GM12872 (cell line): ENCODE results near the gene BTBD17.
A peak's percentile ranks its signal among the peaks of the same experiment; 100 is the strongest.

Experiments
- TF ChIP-seq, protein P1 (sequence below): IDR thresholded peaks from 3 replicates; pipeline ENCODE4 v1.5.1; 2011; ENCODE audit warnings: low read depth, mild to moderate bottlenecking, low read length, moderate library complexity; ENCODE audit not compliant: insufficient read depth

Gene BTBD17

GRCh38 chr17:74385201-74385600 lies 23.5 kb upstream of the BTBD17 start:
- TF ChIP-seq, protein P1, sequence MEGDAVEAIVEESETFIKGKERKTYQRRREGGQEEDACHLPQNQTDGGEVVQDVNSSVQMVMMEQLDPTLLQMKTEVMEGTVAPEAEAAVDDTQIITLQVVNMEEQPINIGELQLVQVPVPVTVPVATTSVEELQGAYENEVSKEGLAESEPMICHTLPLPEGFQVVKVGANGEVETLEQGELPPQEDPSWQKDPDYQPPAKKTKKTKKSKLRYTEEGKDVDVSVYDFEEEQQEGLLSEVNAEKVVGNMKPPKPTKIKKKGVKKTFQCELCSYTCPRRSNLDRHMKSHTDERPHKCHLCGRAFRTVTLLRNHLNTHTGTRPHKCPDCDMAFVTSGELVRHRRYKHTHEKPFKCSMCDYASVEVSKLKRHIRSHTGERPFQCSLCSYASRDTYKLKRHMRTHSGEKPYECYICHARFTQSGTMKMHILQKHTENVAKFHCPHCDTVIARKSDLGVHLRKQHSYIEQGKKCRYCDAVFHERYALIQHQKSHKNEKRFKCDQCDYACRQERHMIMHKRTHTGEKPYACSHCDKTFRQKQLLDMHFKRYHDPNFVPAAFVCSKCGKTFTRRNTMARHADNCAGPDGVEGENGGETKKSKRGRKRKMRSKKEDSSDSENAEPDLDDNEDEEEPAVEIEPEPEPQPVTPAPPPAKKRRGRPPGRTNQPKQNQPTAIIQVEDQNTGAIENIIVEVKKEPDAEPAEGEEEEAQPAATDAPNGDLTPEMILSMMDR, result no peak

GRCh38 chr17:74383141-74383540 lies 21.5 kb upstream of the BTBD17 start:
- TF ChIP-seq, protein P1, result no peak

GRCh38 chr17:74380959-74381808 lies 19.5 kb upstream of the BTBD17 start:
- TF ChIP-seq, protein P1, result no peak

DNA sequence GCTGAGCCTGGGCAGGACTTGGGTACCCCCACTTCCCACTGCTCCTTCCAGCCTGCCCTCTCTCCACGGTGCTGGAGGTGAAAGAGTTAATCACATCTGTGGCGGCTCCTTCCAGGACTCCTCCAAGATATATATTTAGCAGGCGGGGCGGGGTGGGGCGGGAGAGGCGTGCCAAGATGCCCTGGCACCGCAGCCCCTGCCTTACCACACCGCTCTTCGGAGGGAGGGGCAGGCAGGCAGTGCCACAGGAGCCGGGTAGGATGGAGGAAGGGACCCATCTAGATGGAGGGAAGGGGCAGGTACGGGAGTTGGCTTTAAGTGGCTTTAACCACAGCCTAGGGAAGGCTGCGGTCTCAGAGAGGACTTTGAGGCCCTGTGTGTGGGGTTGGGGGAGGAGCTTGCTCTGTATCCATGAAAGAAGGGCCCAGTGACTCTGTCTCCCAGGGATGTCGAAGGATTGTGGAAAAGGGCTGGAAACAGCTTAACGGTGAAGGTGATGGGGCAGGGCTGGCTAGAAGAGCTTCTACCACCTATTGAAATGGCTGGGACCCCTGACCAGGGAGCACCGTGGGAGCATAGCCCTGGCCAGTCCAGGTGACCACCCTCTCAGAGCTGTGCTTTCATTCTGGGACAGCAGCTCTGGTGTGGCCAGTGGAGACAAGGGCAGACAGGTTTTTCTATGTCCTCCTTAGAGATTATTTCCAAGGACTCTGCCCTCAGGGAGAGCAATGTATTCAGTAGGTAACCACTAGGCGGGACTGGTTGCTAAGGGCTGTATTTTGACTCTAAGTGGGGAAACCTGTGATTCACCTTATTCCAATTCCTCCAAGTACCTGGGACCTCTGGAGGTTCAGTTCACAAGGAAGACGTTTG lies 18.7 kb upstream of the BTBD17 start:
- TF ChIP-seq, protein P1, result 0 out of 3 replicates have a peak, but pooled peaks have one; percentile 11

GRCh38 chr17:74379495-74380085 lies 17.9 kb upstream of the BTBD17 start:
- TF ChIP-seq, protein P1, result peak; percentile 83

DNA sequence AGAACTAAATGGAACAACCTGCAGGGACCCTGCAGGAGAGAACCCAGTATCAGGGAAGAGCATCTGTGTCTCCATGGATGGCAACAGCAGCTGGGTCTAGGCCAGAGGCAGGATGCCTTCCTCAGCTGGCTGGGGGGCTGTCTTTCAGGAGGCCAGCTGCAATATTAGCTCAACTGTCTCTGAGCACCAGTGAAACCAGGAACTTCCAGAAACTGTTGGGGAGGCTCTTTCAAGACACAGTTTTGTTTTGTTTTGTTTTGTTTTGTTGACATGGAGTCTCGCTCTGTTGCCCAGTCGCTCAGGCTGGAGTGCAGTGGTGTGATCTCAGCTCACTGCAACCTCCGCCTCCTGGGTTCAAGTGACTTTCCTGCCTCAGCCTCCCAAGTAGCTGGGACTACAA lies 13.2 kb upstream of the BTBD17 start:
- TF ChIP-seq, protein P1, result no peak
